Prostate gland (tissue), 2 donors: ENCODE data around the gene RSPH3.

Experiments
- POLR2A ChIP-seq: fragments of 450-650 bp; IDR thresholded peaks from one replicate; pipeline ENCODE4 v1.6.1; 2016; ENCODE audit warnings: antibody characterized with exemption, mild to moderate bottlenecking
- POLR2AphosphoS5 ChIP-seq: sonication (generic); formaldehyde crosslinking; IDR thresholded peaks from one replicate; pipeline ENCODE4 v1.6.1; 2017; ENCODE audit warnings: antibody characterized with exemption
- TF ChIP-seq, protein P1 (sequence below), 4 experiments: fragments of 200-600 bp in 2 of 4; fragments of 450-650 bp in 2 of 4; sonication (generic) in 2 of 4; IDR thresholded peaks; 1 replicate in 3 of 4; 2 replicates in 1 of 4; pipeline ENCODE4 v1.5.1; 2016 to 2019; ENCODE audit warnings: antibody characterized with exemption in 4 of 4, mild to moderate bottlenecking in 2 of 4, moderate library complexity in 2 of 4

DNA sequence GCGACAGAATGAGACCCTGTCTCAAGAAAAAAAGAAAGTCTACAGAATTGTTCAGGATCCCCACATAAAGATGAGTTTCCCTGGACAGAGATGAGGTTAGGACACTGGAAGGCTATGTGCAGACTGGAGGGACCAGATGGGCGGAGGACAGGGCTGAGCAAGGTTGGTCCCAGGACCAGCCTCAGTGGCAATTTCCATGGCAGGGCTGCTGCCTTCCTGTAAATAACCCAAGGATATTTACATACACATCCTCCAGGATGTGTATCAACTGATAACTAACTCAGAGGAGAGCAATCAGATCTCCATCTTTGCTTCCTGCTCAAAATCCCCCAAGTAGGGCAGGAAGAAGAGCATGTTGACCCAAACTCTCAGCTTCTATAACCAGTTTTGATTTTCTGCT is 58.8 kb downstream of the RSPH3 start:
- TF ChIP-seq, protein P1, sequence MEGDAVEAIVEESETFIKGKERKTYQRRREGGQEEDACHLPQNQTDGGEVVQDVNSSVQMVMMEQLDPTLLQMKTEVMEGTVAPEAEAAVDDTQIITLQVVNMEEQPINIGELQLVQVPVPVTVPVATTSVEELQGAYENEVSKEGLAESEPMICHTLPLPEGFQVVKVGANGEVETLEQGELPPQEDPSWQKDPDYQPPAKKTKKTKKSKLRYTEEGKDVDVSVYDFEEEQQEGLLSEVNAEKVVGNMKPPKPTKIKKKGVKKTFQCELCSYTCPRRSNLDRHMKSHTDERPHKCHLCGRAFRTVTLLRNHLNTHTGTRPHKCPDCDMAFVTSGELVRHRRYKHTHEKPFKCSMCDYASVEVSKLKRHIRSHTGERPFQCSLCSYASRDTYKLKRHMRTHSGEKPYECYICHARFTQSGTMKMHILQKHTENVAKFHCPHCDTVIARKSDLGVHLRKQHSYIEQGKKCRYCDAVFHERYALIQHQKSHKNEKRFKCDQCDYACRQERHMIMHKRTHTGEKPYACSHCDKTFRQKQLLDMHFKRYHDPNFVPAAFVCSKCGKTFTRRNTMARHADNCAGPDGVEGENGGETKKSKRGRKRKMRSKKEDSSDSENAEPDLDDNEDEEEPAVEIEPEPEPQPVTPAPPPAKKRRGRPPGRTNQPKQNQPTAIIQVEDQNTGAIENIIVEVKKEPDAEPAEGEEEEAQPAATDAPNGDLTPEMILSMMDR (IDR thresholded peaks at IDR 0.05): no peak
- TF ChIP-seq POLR2AphosphoS5 (no peak), POLR2A (no peak)
